K562 (cell line): ENCODE results near the gene TRAF7. TPM values are rescaled to one million over a fixed set of nuclear protein-coding genes. Genes with fewer than 3 reads are reported as not detected.

Experiments
- ARID4B ChIP-seq: sonication (generic); formaldehyde crosslinking; IDR thresholded peaks from 2 replicates; pipeline ENCODE4 v1.8.0; 2022; ENCODE audit warnings: mild to moderate bottlenecking, missing genetic modification reagents
- C11orf30 ChIP-seq: fragments of 450-650 bp; IDR thresholded peaks from 2 replicates; pipeline ENCODE4 v1.6.1; 2016; ENCODE audit warnings: low read depth, mild to moderate bottlenecking
- CBFA2T2 ChIP-seq: fragments of 450-650 bp; conservative IDR thresholded peaks from 2 replicates; pipeline ENCODE4 v1.6.1; 2017; ENCODE audit warnings: mild to moderate bottlenecking
- CREM ChIP-seq: IDR thresholded peaks from 2 replicates; pipeline ENCODE4 v1.6.1; 2014; ENCODE audit warnings: antibody characterized with exemption, low read depth
- DMBX1 ChIP-seq: fragments of 250-450 bp; sonication (Bioruptor Pico); IDR thresholded peaks from 2 replicates; pipeline ENCODE4 v1.8.0; 2022; ENCODE audit warnings: inconsistent platforms, mild to moderate bottlenecking, moderate library complexity, borderline replicate concordance
- GATA2 ChIP-seq: sonication (generic); formaldehyde crosslinking; IDR thresholded peaks from 2 replicates; pipeline ENCODE4 v1.4.0; 2020; ENCODE audit warnings: mild to moderate bottlenecking, missing genetic modification reagents
- KDM5B ChIP-seq: fragments of 200-600 bp; sonication (generic); IDR thresholded peaks from 2 replicates; pipeline ENCODE4 v1.6.1; 2012; ENCODE audit warnings: low read depth, mild to moderate bottlenecking, moderate library complexity, low read length, control low read depth, inconsistent platforms; ENCODE audit not compliant: insufficient replicate concordance
- MCM7 ChIP-seq, 2 experiments: fragments of 450-650 bp; IDR thresholded peaks; 2 replicates each; pipeline ENCODE4 v1.6.1; 2016 to 2018
- NCOA4 ChIP-seq: fragments of 450-650 bp; IDR thresholded peaks from 2 replicates; pipeline ENCODE4 v1.6.1; 2018; ENCODE audit warnings: mild to moderate bottlenecking; ENCODE audit not compliant: partially characterized antibody
- NFXL1 ChIP-seq: fragments of 450-650 bp; formaldehyde crosslinking; IDR thresholded peaks from 2 replicates; pipeline ENCODE4 v1.4.0; 2021; ENCODE audit warnings: mild to moderate bottlenecking
- TEAD2 ChIP-seq: fragments of 450-650 bp; IDR thresholded peaks from 2 replicates; pipeline ENCODE4 v1.6.1; 2016; ENCODE audit warnings: missing genetic modification characterization, control low read depth, missing compliant biosample characterization
- TRIM24 ChIP-seq, 2 experiments: fragments of 450-650 bp; IDR thresholded peaks; 2 replicates each; pipeline ENCODE4 v1.6.1; 2016
- ZFX ChIP-seq: sonication (generic); formaldehyde crosslinking; IDR thresholded peaks from 2 replicates; pipeline ENCODE4 v1.8.0; 2022; ENCODE audit warnings: mild to moderate bottlenecking, missing genetic modification reagents, moderate library complexity
- ZNF609 ChIP-seq: sonication (generic); formaldehyde crosslinking; IDR thresholded peaks from 2 replicates; pipeline ENCODE4 v1.8.1; 2023; ENCODE audit warnings: missing genetic modification reagents, mild to moderate bottlenecking, borderline replicate concordance
- polyA plus RNA-seq, 8 experiments: library from polyadenylated mRNA; depleted of rRNA in 4 of 8; stranded (reverse) in 5 of 8; unstranded in 3 of 8; fragments of >200 nt; fragmentation: Nextera tagmentation in 2 of 8; fragmentation: Illumina TruSeq in 1 of 8; extraction: Ambion mirVana in 2 of 8; extraction: Trizol in 1 of 8; gene quantifications; 2 replicates each; pipeline versions ENCODE4 v1.2.1 to v1.2.3, GENCODE V29; 2011 to 2014; ENCODE audit warnings: inconsistent platforms in 1 of 8, missing spikeins in 1 of 8
- total RNA-seq, 7 experiments: library from RNA; depleted of rRNA in 6 of 7; stranded (reverse); fragments of >200 nt in 6 of 7; fragmentation: Illumina TruSeq in 2 of 7; extraction: Trizol in 2 of 7; gene quantifications; 2 replicates each; pipeline versions ENCODE4 v1.2.1 to v1.2.3, GENCODE V29; 2011 to 2021; ENCODE audit warnings: low replicate concordance in 1 of 7
- TF ChIP-seq, protein P1 (sequence below): sonication (generic); formaldehyde crosslinking; IDR thresholded peaks from 2 replicates; pipeline ENCODE4 v1.8.1; 2023; ENCODE audit warnings: mild to moderate bottlenecking, missing genetic modification reagents

The TRAF7 gene
- total and polyA plus RNA-seq, 9 of the 15 experiments (the other 6 are each of a cell fraction or from before 2014, with no cell fraction given), result 1.1 to 113 (median 41.6) TPM

GRCh38 chr16:2210386-2211365 lies 55.1 kb downstream of the TRAF7 start, which contains the start of gene BRICD5 (continued):
- TF ChIP-seq, protein P1, sequence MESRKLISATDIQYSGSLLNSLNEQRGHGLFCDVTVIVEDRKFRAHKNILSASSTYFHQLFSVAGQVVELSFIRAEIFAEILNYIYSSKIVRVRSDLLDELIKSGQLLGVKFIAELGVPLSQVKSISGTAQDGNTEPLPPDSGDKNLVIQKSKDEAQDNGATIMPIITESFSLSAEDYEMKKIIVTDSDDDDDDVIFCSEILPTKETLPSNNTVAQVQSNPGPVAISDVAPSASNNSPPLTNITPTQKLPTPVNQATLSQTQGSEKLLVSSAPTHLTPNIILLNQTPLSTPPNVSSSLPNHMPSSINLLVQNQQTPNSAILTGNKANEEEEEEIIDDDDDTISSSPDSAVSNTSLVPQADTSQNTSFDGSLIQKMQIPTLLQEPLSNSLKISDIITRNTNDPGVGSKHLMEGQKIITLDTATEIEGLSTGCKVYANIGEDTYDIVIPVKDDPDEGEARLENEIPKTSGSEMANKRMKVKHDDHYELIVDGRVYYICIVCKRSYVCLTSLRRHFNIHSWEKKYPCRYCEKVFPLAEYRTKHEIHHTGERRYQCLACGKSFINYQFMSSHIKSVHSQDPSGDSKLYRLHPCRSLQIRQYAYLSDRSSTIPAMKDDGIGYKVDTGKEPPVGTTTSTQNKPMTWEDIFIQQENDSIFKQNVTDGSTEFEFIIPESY, result 0 out of 2 replicates have a peak, but pooled peaks have one; percentile 12
- TF ChIP-seq TEAD2 (tag) (no peak), ZNF609 (CRISPR knock-in tag) (no peak), CREM (peak; percentile 34), C11orf30 (no peak), ARID4B (CRISPR knock-in tag) (peak; percentile 70; the same call in 1 of the 2 replicates), NCOA4 (no peak), KDM5B (no peak), NFXL1 (no peak), ZFX (peak; percentile 46), CBFA2T2 (peak; percentile 35; the same call in 1 of the 2 replicates), DMBX1 (CRISPR knock-in tag) (no peak), MCM7 (IDR thresholded peaks at IDR 0.05) (no peak), TRIM24 (IDR thresholded peaks at IDR 0.05) (peak in 1 of 2 experiments; percentile 21; a peak in 1 of 4 replicates), GATA2 (CRISPR knock-in tag) (no peak)
